Gastrocnemius medialis (tissue), 4 donors: ENCODE data around the gene THRB. TPM values are rescaled to one million over a fixed set of nuclear protein-coding genes. Genes with fewer than 3 reads are reported as not detected.

ENCODE experiments used
- ATAC-seq, 2 donors: fragments of 150-250 bp; one replicate each; pipeline ENCODE4 v1.9.1; 2016
- DNase-seq, 2 donors: peaks; one replicate each; pipeline ENCODE4 v3.0.0-alpha.2; 2019
- H3K27ac ChIP-seq, 4 donors: fragments of 200-600 bp; sonication (generic); 1 replicate in 1 of 4; 2 replicates in 3 of 4; pipeline ENCODE4 v1.5.1; 2016 to 2018; ENCODE audit warnings: mild to moderate bottlenecking in 2 of 4, moderate library complexity in 1 of 4
- H3K27me3 ChIP-seq, 3 donors: fragments of 200-600 bp; sonication (generic) in 2 of 3; 1 replicate in 1 of 3; 2 replicates in 2 of 3; pipeline versions ENCODE4 v1.5.1 to v1.6.0; 2016 to 2019; ENCODE audit warnings: mild to moderate bottlenecking in 1 of 3, moderate library complexity in 1 of 3
- H3K36me3 ChIP-seq, 2 donors: fragments of 200-600 bp; sonication (generic) in 1 of 2; one replicate each; pipeline ENCODE4 v1.5.1; 2017 to 2018
- H3K4me1 ChIP-seq, 2 donors: fragments of 200-600 bp; sonication (generic) in 1 of 2; one replicate each; pipeline ENCODE4 v1.5.1; 2016 to 2017; ENCODE audit warnings: mild to moderate bottlenecking in 2 of 2
- H3K4me3 ChIP-seq, 4 donors: fragments of 200-600 bp; sonication (generic) in 3 of 4; 1 replicate in 1 of 4; 2 replicates in 3 of 4; pipeline ENCODE4 v1.5.1; 2016 to 2019; ENCODE audit warnings: mild to moderate bottlenecking in 2 of 4
- H3K9me3 ChIP-seq, 3 donors: fragments of 200-600 bp; sonication (generic) in 2 of 3; 1 replicate in 1 of 3; 2 replicates in 2 of 3; pipeline ENCODE4 v1.5.1; 2016 to 2019
- POLR2A ChIP-seq, 2 donors: fragments of 450-650 bp; IDR thresholded peaks; one replicate each; pipeline ENCODE4 v1.6.1; 2017; ENCODE audit warnings: antibody characterized with exemption in 2 of 2, mild to moderate bottlenecking in 2 of 2, moderate library complexity in 2 of 2
- in situ Hi-C, 4 donors: fragments of 200-750 bp; cut with MboI; loops; one replicate each; pipeline versions ENCODE4 v1.15.0 to v1.8.0; 2017; ENCODE audit warnings: low sequenced_read_pairs in 4 of 4
- intact Hi-C: fragments of 100-400 bp; cut with DNase I; formaldehyde crosslinking; loops from one replicate; pipeline ENCODE4 v1.15.1; 2023; ENCODE audit warnings: low total_unique reads
- total RNA-seq, 4 donors: library from RNA; depleted of rRNA; stranded (reverse); fragments of >200 nt; gene quantifications; one replicate each; pipeline versions ENCODE4 v1.1.0 to v1.2.3, GENCODE V29; 2016
- TF ChIP-seq, protein P1 (sequence below), 5 experiments: fragments of 450-650 bp in 3 of 5; fragments of 200-600 bp in 2 of 5; sonication (generic) in 2 of 5; IDR thresholded peaks in 4 of 5; conservative IDR thresholded peaks in 1 of 5; 1 replicate in 4 of 5; 2 replicates in 1 of 5; pipeline ENCODE4 v1.5.1; 2016 to 2019; ENCODE audit warnings: antibody characterized with exemption in 5 of 5, mild to moderate bottlenecking in 3 of 5, moderate library complexity in 3 of 5

The THRB gene
- total RNA-seq, 4 donors from 2014 or later = 20.1 to 60.0 (median 25.3) TPM

DNA sequence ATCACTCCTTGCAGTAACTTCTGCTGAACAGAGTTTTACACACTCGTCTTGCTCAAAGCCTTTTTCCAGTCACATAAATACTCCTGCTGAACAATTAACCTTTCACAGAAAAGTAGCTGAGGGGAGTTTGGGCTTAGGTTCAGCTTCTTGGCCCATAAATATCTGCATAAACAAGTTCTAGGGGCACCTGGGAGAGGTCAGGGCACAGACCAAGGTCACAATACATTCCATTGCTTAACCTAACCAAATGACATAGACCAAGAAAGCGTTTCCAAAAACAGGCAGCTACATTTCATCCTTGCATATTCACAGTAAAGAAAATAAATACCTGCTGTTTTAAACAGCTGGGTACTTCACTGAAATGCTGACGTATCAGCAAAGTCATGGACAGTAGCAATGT is 101.3 kb downstream of the THRB start:
- Histone ChIP-seq H3K36me3 (no peaks in the 10 kb centered on the region), H3K9me3 (no peaks in the 10 kb centered on the region), H3K27ac (no peak overlapping the region), H3K4me3 (no peak overlapping the region), H3K27me3 (no peaks in the 10 kb centered on the region), H3K4me1 (peaks cover 43 to 48% of the 10 kb centered on the region in 2 donors)
- DNase-seq (no peak), ATAC-seq (no peak)
- in situ Hi-C loops = no loop called here
- intact Hi-C loops = no loop called here
- no peak for TF ChIP-seq POLR2A (IDR thresholded peaks at IDR 0.05)
- TF ChIP-seq, protein P1, sequence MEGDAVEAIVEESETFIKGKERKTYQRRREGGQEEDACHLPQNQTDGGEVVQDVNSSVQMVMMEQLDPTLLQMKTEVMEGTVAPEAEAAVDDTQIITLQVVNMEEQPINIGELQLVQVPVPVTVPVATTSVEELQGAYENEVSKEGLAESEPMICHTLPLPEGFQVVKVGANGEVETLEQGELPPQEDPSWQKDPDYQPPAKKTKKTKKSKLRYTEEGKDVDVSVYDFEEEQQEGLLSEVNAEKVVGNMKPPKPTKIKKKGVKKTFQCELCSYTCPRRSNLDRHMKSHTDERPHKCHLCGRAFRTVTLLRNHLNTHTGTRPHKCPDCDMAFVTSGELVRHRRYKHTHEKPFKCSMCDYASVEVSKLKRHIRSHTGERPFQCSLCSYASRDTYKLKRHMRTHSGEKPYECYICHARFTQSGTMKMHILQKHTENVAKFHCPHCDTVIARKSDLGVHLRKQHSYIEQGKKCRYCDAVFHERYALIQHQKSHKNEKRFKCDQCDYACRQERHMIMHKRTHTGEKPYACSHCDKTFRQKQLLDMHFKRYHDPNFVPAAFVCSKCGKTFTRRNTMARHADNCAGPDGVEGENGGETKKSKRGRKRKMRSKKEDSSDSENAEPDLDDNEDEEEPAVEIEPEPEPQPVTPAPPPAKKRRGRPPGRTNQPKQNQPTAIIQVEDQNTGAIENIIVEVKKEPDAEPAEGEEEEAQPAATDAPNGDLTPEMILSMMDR (IDR thresholded peaks at IDR 0.05 in 4 of 5, conservative IDR thresholded peaks at IDR 0.05 in 1 of 5) = no peak

DNA sequence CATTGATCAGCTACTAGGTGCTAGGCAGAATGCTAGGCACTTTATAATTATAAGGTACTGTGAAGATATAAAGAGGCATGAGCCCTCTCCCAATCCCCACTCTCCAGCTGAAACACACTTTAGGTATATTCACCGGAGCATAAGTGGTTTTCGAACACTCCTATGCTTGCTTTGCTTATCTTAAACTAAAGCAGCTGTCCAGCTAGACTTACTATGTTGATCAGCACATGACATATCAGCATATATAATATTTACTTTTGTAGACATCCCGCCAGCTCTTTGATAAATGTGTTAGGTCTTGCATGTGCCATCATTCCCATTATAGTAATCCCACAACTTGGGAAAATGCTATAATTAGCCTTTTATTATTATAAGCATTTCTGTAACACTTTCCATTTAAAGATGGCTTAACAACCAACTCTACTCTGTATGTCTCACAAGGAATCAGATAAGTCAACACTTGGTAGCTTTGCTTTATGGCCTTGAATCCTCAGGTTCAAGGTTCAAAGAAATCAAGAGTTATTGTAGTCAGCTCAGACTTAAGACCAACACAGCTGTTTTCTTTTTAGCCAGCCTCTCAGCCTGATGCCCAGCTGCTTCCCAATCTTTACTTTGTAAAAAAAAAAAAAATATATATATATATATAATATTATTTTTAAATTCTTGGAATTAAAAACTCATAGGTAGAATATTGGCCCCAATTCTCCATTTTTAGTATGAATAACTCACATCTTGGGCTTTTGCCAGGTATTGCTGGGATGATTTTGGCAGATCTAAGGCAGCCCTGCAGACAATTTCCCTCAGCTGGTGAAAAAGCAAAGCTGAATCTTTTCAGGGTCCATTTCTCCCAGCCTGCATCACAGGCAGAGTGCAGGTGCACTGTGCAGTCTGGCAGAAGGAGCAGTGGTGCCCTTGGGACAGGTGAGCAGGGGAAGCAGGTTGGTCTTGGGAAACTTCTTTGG is 104.2 kb downstream of the THRB start:
- Histone ChIP-seq H3K4me3 (no peak overlapping the region), H3K36me3 (no peaks in the 10 kb centered on the region), H3K27me3 (no peaks in the 10 kb centered on the region), H3K27ac (no peak overlapping the region), H3K4me1 (peaks cover 54 to 63% of the 10 kb centered on the region in 2 donors), H3K9me3 (no peaks in the 10 kb centered on the region)
- TF ChIP-seq, protein P1 (IDR thresholded peaks at IDR 0.05 in 4 of 5, conservative IDR thresholded peaks at IDR 0.05 in 1 of 5) = no peak
- TF ChIP-seq POLR2A (IDR thresholded peaks at IDR 0.05) = no peak
- intact Hi-C loops = no loop called here
- DNase-seq (no peak), ATAC-seq (no peak)
- in situ Hi-C loops = no loop called here

DNA sequence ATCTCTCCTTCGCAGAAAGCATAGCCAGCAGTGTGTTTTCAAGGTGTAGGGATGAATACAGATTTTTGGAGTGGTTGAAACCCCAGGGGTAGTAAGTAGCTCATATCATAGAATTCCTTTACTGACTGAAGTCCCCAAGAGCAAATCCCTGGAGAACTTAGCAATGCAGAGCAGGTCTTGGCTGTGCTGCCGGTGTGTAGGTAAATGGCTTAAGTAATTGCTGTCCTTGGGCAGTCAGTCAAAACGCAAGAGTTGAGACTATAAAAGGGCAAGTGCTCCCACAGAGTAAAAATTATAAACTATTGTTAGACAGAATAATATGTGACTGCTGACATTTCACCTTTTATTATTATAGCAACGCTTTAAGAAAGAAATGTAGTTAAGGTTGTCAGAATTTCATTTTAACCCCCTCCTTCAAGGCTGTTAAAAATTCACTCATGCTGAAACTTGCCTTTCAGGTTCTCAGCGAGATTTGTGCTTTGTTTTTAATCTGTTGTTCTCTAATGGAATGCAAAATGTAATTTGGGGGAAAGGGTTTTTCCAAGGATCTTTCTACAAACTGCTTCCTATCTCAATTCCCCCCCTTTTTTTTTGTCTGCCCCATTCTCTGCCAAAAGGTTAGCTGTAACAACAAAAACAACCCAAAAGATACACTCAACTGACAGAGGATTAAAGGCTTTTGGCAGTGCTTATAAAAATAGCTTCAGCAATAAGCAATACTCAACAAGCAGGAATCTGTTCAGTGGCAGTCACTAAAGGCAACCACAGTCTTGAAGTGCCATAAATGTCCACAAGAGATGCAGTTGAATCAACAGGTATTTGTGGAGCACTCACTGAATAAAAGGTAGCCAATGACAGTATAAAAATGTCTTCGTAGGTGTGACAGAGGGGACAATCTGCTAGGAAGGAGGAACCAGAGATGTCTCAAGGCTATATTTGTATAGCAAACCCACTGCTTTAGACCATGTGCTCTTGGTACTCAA is 105.3 kb downstream of the THRB start:
- DNase-seq (no peak), ATAC-seq (no peak)
- H3K9me3 ChIP-seq = no peaks in the 10 kb centered on the region
- H3K4me1 ChIP-seq = peaks cover 57 to 62% of the 10 kb centered on the region in 2 donors
- TF ChIP-seq POLR2A (IDR thresholded peaks at IDR 0.05) = no peak
- TF ChIP-seq, protein P1 (IDR thresholded peaks at IDR 0.05 in 4 of 5, conservative IDR thresholded peaks at IDR 0.05 in 1 of 5) = no peak
- in situ Hi-C loops = no loop called here
- peak overlapping the region in 1 of 4 donors; percentile 57 for H3K27ac ChIP-seq
- no peaks in the 10 kb centered on the region for H3K36me3 ChIP-seq
- H3K4me3 ChIP-seq = no peak overlapping the region
- H3K27me3 ChIP-seq = no peaks in the 10 kb centered on the region
- intact Hi-C loops = no loop called here

DNA sequence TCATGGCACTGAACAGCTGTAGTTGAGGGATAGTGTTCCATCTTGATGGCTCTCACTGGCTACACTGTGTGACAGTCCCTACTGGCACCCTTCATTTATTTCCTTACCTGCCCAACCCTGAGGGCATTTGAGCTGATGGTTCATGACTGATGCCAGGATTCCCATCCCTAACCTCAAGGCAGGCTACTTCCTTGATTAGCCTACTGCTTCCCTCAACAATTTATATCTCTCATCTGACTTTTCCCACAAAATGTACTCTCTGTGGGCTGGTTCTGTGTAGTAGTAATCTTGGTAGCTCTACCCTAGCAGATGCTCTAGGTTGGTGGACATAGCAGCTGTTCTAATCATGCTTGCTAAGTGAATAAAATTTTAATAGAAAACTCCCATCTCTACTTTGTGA is 106.0 kb downstream of the THRB start:
- Histone ChIP-seq H3K36me3 (no peaks in the 10 kb centered on the region), H3K4me3 (no peak overlapping the region), H3K27me3 (no peaks in the 10 kb centered on the region), H3K4me1 (peaks cover 55% of the 10 kb centered on the region in 2 donors), H3K9me3 (no peaks in the 10 kb centered on the region), H3K27ac (peak overlapping the region in 1 of 4 donors; percentile 57)
- ATAC-seq (no peak), DNase-seq (no peak)
- TF ChIP-seq, protein P1 (IDR thresholded peaks at IDR 0.05 in 4 of 5, conservative IDR thresholded peaks at IDR 0.05 in 1 of 5) = no peak
- TF ChIP-seq POLR2A (IDR thresholded peaks at IDR 0.05) = no peak
- in situ Hi-C loops = no loop called here
- intact Hi-C loops = no loop called here
